Islet of Langerhans (tissue), 1 donor: ENCODE measurements around the gene PRELP.
"Not testable (repeated sequence)": the region's sequence is repeated elsewhere in the genome, so short reads cannot be mapped to it uniquely, and the experiment has no call there.

Source experiments
- FAIRE-seq: peaks from one replicate; lab custom pipeline; 2011; peaks lifted over from hg19 to GRCh38; lab: Jason Lieb, UNC

Gene PRELP

GRCh38 chr1:203508463-203509073 lies 33.0 kb downstream of the PRELP start:
- no peak for FAIRE-seq

- FAIRE-seq: no peak
Measured at GRCh38 chr1:203509135-203509534, 33.5 kb downstream of the PRELP start.

GRCh38 chr1:203511513-203511912 lies 35.9 kb downstream of the PRELP start:
- FAIRE-seq: no peak

GRCh38 chr1:203511930-203512329 lies 36.3 kb downstream of the PRELP start:
- no peak for FAIRE-seq

GRCh38 chr1:203512517-203512847 lies 36.9 kb downstream of the PRELP start:
- FAIRE-seq: no peak

- FAIRE-seq: no peak
Measured at GRCh38 chr1:203512848-203513584, 37.4 kb downstream of the PRELP start.

GRCh38 chr1:203513585-203514031 lies 38.0 kb downstream of the PRELP start:
- no peak for FAIRE-seq

- no peak for FAIRE-seq
Measured at GRCh38 chr1:203516184-203516583, 40.6 kb downstream of the PRELP start.

GRCh38 chr1:203516906-203517305 lies 41.3 kb downstream of the PRELP start:
- no peak for FAIRE-seq

GRCh38 chr1:203517426-203518110 lies 42.0 kb downstream of the PRELP start:
- no peak for FAIRE-seq

- FAIRE-seq: not testable (repeated sequence)
Measured at GRCh38 chr1:203518139-203518538, 42.5 kb downstream of the PRELP start.

GRCh38 chr1:203518541-203518940 lies 42.9 kb downstream of the PRELP start:
- no peak for FAIRE-seq

GRCh38 chr1:203519053-203519840 lies 43.6 kb downstream of the PRELP start:
- no peak for FAIRE-seq

GRCh38 chr1:203519896-203520295 lies 44.3 kb downstream of the PRELP start:
- no peak for FAIRE-seq

- no peak for FAIRE-seq
Measured at GRCh38 chr1:203520315-203520714, 44.7 kb downstream of the PRELP start.

- FAIRE-seq: no peak
Measured at GRCh38 chr1:203521074-203521794, 45.6 kb downstream of the PRELP start.

GRCh38 chr1:203521812-203522211 lies 46.2 kb downstream of the PRELP start:
- no peak for FAIRE-seq

GRCh38 chr1:203522237-203522636 lies 46.6 kb downstream of the PRELP start:
- FAIRE-seq: no peak

GRCh38 chr1:203523667-203524066 lies 48.1 kb downstream of the PRELP start:
- FAIRE-seq: no peak

- no peak for FAIRE-seq
Measured at GRCh38 chr1:203524152-203524551, 48.5 kb downstream of the PRELP start.

GRCh38 chr1:203524824-203525223 lies 49.2 kb downstream of the PRELP start:
- FAIRE-seq: no peak

- no peak for FAIRE-seq
Measured at GRCh38 chr1:203525685-203526084, 50.1 kb downstream of the PRELP start.
